DMS 273 treated with DMSO at 0.1 percent for 48 hours (cell line): Measurements from ENCODE around the gene RNF40.

Experiments used
- DNase-seq: peaks from one replicate; lab custom pipeline; 2025; lab: John Stamatoyannopoulos, UW

RNF40 gene

GRCh38 chr16:30761928-30762902, at the start of gene RNF40, which contains the start of gene CFAP119:
Gene RNF40, plus strand, starts transcription at chr16:30762322. Its CDS starts 224 bp downstream, at chr16:30762546.
Gene CFAP119, minus strand, starts transcription at chr16:30762062. Its CDS starts 314 bp downstream, at chr16:30761748.
- peak; percentile 97 for DNase-seq

GRCh38 chr16:30715750-30716445, 46.2 kb upstream of the RNF40 start:
- DNase-seq: no peak

DNA sequence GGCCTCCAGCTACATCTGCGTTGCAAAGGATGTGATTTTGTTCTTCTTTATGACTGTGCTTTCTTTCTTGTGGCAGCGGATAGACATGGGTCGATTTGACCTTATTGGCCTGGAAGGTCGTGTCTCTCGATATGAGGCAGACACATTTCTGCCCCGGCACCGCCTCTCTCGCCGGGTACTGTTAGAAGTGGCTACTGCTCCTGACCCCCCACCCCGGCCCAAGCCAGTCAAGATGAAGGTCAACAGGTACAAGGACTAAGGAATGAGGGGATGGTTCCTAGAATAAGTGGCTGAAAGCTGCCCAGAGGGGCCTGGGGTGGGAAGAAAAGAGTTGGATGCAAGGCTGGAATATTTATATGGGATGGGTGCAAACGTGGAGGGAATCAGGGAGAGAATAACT, 42.0 kb upstream of the RNF40 start:
- no peak for DNase-seq

DNA sequence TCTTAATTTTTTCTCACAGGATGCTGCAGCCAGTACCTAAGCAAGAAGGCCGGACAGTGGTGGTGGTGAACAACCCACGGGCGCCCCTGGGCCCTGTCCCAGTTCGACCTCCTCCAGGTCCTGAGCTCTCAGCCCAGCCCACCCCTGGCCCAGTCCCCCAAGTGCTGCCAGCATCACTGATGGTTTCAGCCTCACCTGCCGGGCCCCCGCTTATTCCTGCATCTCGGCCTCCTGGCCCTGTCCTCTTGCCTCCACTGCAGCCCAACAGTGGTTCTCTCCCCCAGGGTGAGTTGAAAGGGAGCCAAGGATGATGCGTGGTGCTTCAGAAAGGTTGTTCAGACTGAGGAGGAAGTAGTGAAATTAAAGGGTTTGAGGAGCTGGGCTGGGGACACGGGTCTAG, 41.4 kb upstream of the RNF40 start:
- no peak for DNase-seq

GRCh38 chr16:30721167-30721566, 41.0 kb upstream of the RNF40 start:
- DNase-seq: no peak

DNA sequence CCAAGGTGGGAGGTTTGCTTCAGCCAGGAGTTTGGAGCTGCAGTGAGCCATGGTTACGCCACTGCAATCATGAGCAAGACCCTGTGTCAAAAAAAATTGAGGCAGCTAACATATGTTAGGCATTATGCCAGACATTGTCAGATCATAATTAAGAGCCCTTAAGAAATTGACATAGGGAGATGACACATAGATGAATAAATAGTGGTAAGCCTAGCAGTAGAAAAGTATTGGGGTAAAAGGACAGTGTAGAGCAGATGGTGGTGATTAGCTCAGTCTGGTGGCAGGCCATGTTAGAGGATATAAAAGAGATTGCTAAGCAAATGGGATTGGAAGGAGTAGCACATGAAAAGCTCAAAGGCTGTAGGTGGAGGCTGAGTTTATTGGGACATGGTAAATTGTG, 40.5 kb upstream of the RNF40 start:
- no peak for DNase-seq

DNA sequence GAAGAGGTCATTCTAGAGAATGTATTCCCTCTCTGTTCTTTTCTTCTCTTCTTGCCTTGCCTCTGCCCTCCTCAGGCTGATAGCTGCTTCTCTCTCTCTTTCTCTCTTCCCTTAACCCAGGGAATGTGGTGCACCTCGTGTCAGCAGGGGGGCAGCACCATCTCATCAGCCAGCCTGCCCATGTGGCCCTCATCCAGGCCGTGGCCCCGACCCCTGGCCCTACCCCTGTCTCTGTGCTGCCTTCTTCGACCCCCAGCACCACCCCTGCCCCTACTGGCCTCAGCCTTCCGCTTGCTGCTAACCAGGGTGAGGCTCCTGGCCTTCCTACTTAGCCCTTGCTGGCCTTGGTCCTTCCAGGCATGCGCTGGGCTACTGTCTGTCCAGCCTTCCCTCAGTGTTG, 39.7 kb upstream of the RNF40 start:
- DNase-seq: no peak

GRCh38 chr16:30722916-30723315, 39.2 kb upstream of the RNF40 start:
- no peak for DNase-seq

- no peak for DNase-seq
Measured at GRCh38 chr16:30723725-30724355, 38.3 kb upstream of the RNF40 start.

DNA sequence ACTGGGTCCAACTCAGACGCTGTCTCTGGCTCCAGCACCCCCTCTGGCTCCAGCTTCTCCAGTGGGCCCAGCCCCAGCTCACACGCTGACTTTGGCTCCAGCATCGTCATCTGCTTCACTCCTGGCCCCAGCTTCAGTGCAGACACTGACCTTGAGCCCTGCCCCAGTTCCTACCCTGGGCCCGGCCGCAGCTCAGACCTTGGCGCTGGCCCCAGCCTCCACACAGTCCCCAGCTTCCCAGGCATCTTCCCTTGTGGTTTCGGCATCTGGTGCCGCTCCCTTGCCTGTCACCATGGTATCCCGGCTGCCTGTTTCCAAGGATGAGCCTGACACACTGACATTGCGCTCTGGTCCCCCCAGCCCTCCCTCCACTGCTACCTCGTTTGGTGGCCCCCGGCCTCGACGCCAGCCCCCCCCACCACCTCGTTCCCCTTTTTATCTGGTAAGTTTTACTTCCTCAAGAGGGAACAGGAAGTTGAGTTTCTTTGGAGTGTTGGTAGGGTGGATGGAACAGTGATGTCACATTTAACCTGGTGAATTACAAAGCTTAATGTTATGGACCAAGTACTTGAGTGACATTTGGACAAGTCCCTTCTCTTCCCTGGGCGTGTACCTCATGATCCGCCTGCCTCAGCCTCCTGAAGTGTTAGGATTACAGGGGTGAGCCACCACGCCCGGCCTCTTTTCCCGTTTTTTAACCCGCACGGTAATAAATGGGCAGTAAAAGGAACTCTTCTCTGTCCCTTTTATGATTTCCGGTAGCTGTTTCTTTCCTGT, 37.3 kb upstream of the RNF40 start:
- no peak for DNase-seq

- DNase-seq: no peak
Measured at GRCh38 chr16:30725418-30725792, 36.7 kb upstream of the RNF40 start.

DNA sequence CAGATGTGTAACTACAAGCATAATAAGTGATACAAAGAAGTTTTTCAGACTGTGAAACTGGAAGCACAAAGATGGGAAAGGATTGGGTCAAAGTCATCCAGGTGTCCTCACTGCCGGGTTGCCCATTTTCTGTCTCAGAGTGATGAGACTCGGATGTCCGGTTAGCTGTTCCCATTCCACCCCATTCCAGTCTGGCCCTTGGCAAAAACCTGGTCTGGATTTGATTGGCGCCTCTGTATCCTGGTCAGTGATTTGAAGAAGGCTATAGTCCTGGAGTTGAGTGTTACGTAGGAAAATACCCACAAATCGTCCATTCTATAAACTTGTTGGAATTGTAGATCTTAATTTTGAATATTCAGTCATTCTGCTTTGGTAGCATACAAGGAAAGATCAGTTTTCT, 33.8 kb upstream of the RNF40 start:
- DNase-seq: no peak

- DNase-seq: no peak
Measured at GRCh38 chr16:30728899-30729672, 33.0 kb upstream of the RNF40 start.

- DNase-seq: no peak
Measured at GRCh38 chr16:30731411-30731810, 30.7 kb upstream of the RNF40 start.

DNA sequence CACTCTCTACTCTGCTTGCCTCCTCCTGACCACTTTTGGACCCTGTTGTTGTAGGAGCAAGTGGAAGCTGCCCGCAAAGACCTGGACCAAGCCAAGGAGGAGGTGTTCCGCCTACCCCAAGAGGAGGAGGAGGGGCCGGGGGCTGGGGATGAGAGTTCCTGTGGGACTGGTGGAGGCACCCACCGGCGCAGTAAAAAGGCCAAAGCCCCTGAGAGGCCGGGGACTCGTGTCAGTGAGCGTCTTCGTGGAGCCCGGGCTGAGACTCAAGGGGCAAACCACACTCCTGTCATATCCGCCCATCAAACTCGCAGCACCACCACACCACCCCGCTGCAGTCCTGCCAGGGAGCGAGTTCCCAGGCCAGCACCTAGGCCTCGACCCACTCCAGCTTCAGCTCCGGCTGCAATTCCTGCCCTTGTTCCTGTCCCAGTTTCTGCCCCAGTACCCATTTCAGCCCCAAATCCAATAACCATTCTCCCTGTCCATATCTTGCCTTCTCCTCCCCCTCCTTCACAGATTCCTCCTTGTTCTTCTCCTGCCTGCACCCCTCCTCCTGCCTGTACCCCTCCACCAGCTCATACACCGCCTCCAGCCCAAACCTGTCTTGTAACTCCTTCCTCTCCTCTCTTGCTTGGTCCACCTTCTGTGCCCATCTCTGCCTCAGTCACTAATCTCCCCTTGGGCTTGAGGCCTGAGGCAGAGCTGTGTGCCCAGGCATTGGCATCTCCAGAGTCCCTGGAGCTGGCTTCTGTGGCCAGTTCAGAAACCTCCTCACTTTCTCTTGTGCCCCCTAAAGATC, 24.9 kb upstream of the RNF40 start:
- DNase-seq: no peak

- DNase-seq: no peak
Measured at GRCh38 chr16:30737794-30738648, 24.1 kb upstream of the RNF40 start.

DNA sequence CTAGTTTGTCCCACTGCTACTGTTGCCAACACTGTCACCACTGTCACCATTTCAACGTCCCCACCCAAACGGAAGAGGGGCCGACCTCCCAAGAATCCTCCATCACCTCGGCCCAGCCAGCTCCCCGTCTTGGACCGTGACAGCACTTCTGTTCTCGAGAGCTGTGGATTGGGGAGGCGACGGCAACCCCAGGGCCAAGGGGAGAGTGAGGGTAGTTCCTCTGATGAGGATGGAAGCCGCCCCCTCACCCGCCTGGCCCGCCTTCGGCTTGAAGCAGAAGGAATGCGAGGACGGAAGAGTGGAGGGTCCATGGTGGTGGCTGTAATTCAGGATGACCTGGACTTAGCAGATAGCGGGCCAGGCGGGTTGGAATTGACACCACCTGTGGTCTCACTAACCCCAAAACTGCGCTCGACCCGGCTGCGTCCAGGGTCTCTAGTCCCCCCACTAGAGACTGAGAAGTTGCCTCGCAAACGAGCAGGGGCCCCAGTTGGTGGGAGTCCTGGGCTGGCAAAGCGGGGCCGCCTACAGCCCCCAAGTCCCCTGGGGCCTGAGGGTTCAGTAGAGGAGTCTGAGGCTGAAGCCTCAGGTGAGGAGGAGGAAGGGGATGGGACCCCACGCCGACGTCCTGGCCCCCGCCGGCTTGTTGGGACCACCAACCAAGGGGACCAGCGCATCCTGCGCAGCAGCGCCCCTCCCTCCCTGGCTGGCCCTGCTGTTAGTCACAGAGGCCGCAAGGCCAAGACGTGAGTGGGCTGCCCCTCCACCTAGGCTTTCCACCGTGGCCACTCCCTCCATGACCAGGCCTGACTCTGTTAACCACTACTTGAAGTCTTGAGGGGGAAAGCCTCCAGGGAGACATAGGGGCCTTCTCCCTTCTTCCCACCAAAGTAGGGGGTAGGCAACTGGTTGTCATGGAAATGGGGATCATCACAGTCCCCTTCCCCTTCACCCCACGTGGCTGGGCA, 22.9 kb upstream of the RNF40 start:
- no peak for DNase-seq
